GM21717 (cell line): Measurements from ENCODE around the gene SELP.

Experiments
- ATAC-seq: cut with Tn5 transposase; IDR thresholded peaks from one replicate; pipeline ENCODE4 v1.9.1; 2021; ENCODE audit warnings: mild to moderate bottlenecking, moderate library complexity; ENCODE audit not compliant: unreplicated experiment

SELP gene

DNA sequence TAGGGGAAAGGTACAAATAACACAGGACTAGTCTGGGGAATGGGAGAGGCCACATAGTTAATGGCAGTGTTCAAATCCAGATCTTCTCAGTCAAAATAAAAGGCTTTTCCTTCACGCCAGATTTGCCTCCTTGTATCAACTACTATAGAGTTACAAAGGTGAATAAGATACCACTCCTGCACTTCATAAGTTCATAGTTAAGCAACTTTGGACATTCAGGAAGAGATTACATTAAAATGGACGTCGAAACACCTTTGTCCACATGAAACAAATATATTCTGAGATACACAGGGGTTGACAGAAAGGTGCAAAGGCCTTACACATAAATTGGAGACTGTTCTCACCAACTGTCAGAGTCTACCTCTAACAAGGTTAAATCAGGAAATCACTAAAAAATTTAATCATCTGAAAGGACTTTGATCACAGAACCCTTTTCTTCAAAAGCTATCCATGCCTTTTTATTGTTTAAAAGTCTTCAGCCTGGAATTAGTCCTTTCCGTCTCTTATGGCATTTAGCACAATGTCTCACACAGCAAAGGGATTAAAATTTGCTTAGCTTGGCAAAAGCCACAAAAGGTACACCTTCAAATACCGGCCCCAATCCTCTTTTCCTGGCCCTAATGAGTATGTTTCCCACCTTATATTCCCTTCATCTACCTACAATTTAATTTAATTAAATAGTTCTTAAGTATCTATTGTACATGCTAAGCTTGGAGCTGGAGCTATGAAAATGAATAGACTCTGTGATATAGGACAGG is 51.8 kb downstream of the SELP start:
- no peak for ATAC-seq

GRCh38 chr1:169576935-169577331 is 53.0 kb downstream of the SELP start:
- ATAC-seq, result no peak

GRCh38 chr1:169576241-169576934 is 53.5 kb downstream of the SELP start:
- no peak for ATAC-seq

- ATAC-seq, result no peak
Measured at GRCh38 chr1:169574336-169574735, 55.6 kb downstream of the SELP start.

DNA sequence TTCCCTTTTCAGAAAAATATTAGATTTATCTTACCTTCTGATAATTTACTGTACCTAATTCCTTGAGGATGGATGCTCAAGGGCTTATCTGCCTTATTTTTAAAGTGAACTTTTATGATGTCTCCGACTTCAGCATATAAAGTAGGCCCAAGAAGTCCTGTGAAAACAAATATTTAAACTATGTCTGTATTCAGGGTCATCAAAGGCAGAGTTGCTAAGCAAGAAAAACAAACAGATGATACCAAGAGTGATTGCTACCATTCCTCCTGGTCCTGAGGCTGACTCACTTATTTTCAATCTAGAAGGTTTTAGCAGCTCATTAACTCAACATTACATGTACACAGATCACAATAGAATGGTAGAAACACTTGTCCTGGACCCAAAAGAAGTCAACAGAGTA is 57.7 kb downstream of the SELP start:
- no peak for ATAC-seq

DNA sequence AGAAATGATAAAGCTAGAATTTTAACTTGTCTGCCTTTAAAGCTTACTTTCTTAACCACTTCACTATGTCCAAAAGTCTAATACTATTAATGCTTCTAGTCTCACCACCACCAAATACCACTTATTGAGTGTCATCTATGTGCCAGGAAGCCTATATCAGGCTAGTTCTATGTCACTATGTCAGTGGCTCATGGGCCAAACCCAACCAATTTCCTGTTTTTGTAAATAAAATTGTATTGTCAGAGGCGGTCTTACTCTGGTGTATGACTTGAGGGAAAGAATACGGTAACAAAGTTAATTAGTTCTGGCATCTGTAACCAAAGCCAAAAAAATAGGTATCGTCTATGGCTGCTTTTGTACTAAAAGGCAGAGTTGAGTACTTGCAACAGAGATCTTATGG is 58.5 kb downstream of the SELP start:
- ATAC-seq, result no peak

DNA sequence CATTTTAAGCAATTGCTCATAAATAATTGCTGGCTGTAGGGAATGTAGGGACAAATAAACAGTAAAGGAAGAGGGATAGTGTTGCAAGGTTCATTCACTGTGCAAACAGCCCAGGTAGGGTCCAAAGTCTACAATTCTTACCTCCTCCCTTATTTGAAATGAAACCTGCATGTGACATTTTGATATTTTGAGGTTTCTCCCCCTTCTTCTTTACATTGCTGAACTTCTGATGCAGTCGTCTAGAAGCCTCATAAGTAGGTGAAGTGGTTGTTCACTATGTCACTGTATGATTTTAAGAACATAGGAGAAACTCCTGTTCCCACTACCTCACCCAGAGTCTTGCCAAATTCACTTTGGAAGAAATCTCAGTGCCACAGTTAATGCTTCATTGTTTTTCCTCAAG is 59.8 kb downstream of the SELP start:
- no peak for ATAC-seq

DNA sequence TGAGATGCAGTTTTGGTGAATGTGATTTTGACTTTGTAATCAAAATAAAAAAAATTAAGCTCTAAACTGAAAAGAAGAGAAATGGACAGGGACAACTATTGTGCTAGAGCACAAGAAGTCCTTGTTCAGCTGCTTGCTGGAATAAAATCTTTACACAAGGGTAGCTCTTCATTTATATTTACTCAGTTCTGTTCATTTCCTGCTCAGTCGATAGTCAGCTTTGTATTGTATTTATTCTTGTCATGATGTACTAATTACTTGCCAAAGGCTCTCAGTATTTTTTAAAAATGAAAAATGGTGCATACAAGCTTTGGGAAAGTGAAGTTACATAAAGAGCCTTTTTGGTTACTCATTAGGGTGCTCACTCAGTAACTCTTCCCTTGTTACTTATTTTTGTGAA is 61.4 kb downstream of the SELP start:
- ATAC-seq, result no peak

DNA sequence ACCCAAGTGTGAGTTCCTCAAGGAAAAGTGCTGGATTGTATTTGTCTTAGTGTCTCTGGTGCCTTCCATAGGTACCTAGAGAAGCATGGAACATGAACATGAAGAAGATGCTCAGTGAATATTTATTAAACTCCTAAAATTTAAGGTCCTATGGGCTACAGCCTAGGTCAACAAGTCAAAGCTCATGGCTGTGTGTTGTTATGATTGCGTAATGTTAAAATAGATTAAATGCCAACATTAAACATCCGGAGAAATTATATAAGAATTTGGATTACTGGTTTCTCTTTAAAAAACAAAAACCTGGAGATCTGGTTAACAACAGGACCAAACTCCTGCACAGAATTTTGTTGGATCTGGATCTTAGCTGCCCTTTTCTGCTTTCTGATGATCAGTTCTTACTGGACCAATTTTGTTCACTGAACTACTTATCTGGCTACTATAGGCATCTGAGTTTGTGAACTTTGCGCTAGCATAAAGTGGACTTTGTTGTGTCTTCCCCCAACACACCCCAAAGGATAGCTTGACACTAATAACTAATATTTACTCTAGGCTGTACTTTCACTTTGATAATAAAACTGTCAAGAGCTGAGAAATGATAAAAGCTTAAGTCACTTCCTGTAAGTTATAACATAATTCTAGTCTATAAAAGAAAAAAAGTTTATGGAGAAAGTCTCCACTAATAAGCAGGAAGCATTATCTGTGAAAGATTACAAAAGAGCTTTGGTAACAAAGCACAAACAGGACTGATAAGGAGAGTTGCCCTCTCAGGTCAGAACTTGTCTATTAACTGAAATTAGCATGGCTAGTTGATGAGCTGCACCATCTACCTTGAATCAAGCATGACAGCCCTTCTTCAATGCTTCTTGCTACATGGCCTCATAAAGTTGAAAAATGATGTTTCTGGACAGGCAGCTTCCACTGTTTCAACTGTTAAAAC is 64.3 kb downstream of the SELP start:
- ATAC-seq, result no peak

- no peak for ATAC-seq
Measured at GRCh38 chr1:169563650-169564049, 66.3 kb downstream of the SELP start.

- no peak for ATAC-seq
Measured at GRCh38 chr1:169563019-169563615, 66.8 kb downstream of the SELP start.

GRCh38 chr1:169561692-169562091 is 68.2 kb downstream of the SELP start:
- ATAC-seq, result no peak

- no peak for ATAC-seq
Measured at GRCh38 chr1:169557131-169557530, 72.8 kb downstream of the SELP start.

GRCh38 chr1:169550294-169550693 is 79.6 kb downstream of the SELP start:
- ATAC-seq, result no peak

DNA sequence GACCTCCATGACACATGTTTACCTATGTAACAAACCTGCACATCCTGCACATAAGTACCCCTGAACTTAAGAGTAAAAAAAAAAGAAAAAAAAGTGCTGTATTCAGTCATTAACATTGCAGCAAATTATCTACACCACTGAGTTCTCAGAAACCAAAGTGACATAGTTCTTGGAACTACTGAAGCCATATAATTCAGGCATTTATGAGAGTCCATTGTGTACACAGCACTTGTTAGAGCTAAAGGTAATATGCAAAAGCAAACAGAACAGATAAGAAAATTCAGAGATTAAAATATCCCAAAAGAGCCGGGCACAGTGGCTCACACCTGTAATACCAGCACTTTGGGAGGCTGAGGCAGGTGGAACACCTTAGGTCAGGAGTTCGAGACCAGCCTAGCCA is 81.6 kb downstream of the SELP start:
- no peak for ATAC-seq

- ATAC-seq, result peak; percentile 68
Measured at GRCh38 chr1:169546087-169546995, 83.6 kb downstream of the SELP start.

DNA sequence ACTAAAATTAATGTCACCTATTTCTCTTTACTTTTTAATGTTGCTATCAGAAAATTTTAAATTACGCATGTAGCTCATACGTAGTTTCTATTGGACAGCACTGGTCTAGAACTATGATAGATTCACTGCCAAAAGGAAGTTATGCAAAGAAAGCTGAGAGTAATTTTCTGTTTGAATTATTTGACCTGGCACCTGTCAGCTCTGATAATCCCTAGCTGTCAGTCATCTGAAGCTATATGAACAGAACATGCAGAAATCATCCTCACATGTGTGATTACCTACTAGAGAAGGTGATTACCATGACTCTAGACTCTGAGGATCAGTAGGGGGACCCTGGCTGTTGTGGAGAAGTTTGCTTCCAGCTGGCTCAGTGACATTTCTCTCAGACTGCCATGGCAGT is 84.5 kb downstream of the SELP start:
- no peak for ATAC-seq

DNA sequence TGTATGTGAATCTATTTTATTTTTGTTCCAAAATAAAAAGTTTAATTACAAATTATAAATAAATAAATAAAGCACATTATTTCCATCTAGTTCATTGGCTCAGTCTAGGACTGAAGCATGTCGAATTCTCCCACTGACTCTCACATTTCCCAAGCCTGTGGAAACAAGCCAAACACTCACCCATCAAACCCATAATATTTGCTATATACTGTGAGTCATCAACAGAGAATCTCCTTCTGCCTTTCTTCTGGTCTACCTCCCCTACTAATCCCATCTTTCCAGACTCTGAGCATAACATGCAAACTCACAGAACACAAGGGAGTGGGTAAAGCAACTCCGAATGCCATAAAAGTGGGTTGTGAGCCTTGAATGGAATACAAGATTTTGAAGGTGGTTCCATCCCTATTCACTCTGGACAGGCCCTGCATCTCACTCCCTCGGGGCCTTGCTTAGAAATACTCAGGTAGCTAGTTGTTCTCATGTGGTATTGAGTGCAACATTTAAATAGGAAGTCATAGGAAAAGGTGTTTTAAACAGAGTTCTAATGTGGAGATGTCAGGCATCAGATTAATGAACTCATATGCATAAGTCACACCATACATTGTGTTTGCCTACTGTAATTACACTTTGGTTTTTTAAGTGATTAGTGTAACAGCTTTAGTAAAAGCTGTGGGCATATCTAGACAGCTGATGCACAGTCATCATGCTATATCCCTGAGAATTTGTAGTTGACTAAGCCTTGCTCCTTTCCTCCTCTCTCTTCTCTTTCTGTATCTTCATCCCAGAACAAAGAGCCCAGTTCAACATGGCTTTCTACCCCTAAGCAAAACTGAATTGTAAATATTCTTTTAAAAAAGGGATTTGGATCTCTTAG is 90.7 kb downstream of the SELP start:
- ATAC-seq, result no peak
